Loucy (cell line): ENCODE measurements around the gene DIPK2A.

ENCODE experiments used
- H2AFZ ChIP-seq: fragments of 200-600 bp; sonication (generic); 2 replicates; pipeline ENCODE4 v1.6.0; 2016; ENCODE audit warnings: antibody characterized with exemption, mild to moderate bottlenecking, low read length, moderate library complexity
- H3F3A ChIP-seq: fragments of 200-600 bp; 2 replicates; pipeline ENCODE4 v1.6.0; 2016; ENCODE audit warnings: antibody characterized with exemption, low read depth, mild to moderate bottlenecking
- H3K27me3 ChIP-seq: fragments of 200-600 bp; sonication (generic); 2 replicates; pipeline ENCODE4 v1.6.1; 2014; ENCODE audit warnings: low read length, mild to moderate bottlenecking; ENCODE audit not compliant: insufficient read depth, poor library complexity, severe bottlenecking
- H3K36me3 ChIP-seq: fragments of 200-600 bp; sonication (generic); 2 replicates; pipeline ENCODE4 v1.6.1; 2016; ENCODE audit warnings: low read length; ENCODE audit not compliant: insufficient read depth
- H3K4me1 ChIP-seq: fragments of 200-600 bp; sonication (generic); 2 replicates; pipeline ENCODE4 v1.5.1; 2014; ENCODE audit warnings: low read length, mild to moderate bottlenecking; ENCODE audit not compliant: insufficient read depth, poor library complexity, severe bottlenecking
- H3K4me2 ChIP-seq: fragments of 200-600 bp; sonication (generic); 2 replicates; pipeline ENCODE4 v1.6.0; 2014; ENCODE audit warnings: antibody characterized with exemption, low read length, low read depth, mild to moderate bottlenecking; ENCODE audit not compliant: poor library complexity, severe bottlenecking
- H3K4me3 ChIP-seq: fragments of 200-600 bp; sonication (generic); 2 replicates; pipeline ENCODE4 v1.5.1; 2014; ENCODE audit warnings: low read length, mild to moderate bottlenecking, mixed read lengths; ENCODE audit not compliant: poor library complexity, severe bottlenecking
- H3K79me2 ChIP-seq: fragments of 200-600 bp; sonication (generic); 2 replicates; pipeline ENCODE4 v1.6.1; 2014; ENCODE audit warnings: low read length; ENCODE audit not compliant: insufficient read depth
- H3K9ac ChIP-seq: fragments of 200-600 bp; sonication (generic); 2 replicates; pipeline ENCODE4 v1.6.0; 2014; ENCODE audit warnings: mild to moderate bottlenecking, low read depth, low read length, moderate library complexity; ENCODE audit not compliant: poor library complexity, severe bottlenecking
- H3K9me2 ChIP-seq: fragments of 200-600 bp; sonication (generic); replicated peaks from 2 replicates; pipeline ENCODE4 v1.6.1; 2016; ENCODE audit warnings: low read depth, low read length, mixed read lengths
- H3K9me3 ChIP-seq: fragments of 200-600 bp; sonication (generic); 2 replicates; pipeline ENCODE4 v1.6.1; 2014; ENCODE audit warnings: mild to moderate bottlenecking, antibody characterized with exemption, low read length, low read depth; ENCODE audit not compliant: insufficient read depth
- H4K20me1 ChIP-seq: fragments of 200-600 bp; sonication (generic); 2 replicates; pipeline ENCODE4 v1.6.0; 2014; ENCODE audit warnings: antibody characterized with exemption, low read length, mild to moderate bottlenecking; ENCODE audit not compliant: insufficient read depth, poor library complexity, severe bottlenecking
- CTCF ChIP-seq: fragments of 200-600 bp; sonication (generic); conservative IDR thresholded peaks from 2 replicates; pipeline ENCODE4 v1.5.1; 2014; ENCODE audit warnings: mild to moderate bottlenecking, antibody characterized with exemption, low read length
- EZH2phosphoT487 ChIP-seq: fragments of 200-600 bp; IDR thresholded peaks from 2 replicates; pipeline ENCODE4 v1.6.1; 2018; ENCODE audit warnings: antibody characterized with exemption, mild to moderate bottlenecking, moderate library complexity, borderline replicate concordance

The DIPK2A gene

DNA sequence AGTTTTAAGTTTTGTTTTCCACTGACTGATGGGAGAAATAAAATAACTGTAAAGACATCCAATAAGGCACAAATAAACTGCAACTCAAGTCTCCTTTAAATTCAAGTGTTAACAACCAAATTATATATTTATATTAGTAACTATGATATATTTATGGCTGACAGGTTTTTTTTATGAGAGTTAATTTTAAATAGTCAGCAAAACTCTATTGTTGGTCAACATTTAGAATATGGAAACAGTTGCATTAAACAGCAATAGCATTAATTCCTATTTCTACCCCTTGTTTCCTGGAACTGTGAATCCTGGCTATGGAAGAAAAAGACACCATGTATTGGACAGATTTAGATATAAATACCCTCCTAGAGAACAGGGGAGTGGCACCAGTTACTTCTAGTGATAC lies 16.5 kb upstream of the DIPK2A start:
- Histone ChIP-seq H3K4me2 (no peak overlapping the region), H2AFZ (no peak overlapping the region), H4K20me1 (no peaks in the 10 kb centered on the region), H3K27me3 (no peaks in the 10 kb centered on the region), H3K36me3 (no peaks in the 10 kb centered on the region), H3F3A (no peaks in the 10 kb centered on the region), H3K9me2 (no peaks in the 10 kb centered on the region), H3K9me3 (0 out of 2 replicates have a peak, but pooled peaks cover 5% of the 10 kb centered on the region), H3K4me1 (no peaks in the 10 kb centered on the region), H3K4me3 (no peak overlapping the region), H3K79me2 (no peaks in the 10 kb centered on the region), H3K9ac (no peak overlapping the region)
- TF ChIP-seq CTCF (no peak), EZH2phosphoT487 (no peak)

DNA sequence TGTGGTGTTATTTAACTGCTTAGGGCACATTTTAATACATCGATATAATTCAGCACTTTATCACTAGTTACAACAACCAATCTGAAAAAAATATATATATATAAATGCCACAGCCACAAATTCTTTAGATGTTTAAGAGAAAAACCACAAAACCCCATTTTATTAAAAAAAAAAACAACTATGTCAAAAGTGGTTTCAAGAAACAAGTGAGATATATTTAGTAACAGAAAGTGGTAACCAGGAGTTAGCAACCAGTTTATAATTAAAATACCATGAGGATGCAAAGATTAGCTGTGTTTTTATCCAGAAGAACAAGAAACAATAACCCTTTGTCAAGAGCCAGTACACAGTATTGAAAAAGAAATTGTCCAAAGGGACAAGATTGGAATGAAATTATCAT lies 14.8 kb upstream of the DIPK2A start:
- Histone ChIP-seq H3K27me3 (no peaks in the 10 kb centered on the region), H4K20me1 (no peaks in the 10 kb centered on the region), H3K79me2 (no peaks in the 10 kb centered on the region), H3K9me2 (no peaks in the 10 kb centered on the region), H2AFZ (no peak overlapping the region), H3K4me1 (no peaks in the 10 kb centered on the region), H3K4me3 (no peak overlapping the region), H3F3A (no peaks in the 10 kb centered on the region), H3K9ac (no peak overlapping the region), H3K9me3 (0 out of 2 replicates have a peak, but pooled peaks cover 5% of the 10 kb centered on the region), H3K36me3 (no peaks in the 10 kb centered on the region), H3K4me2 (no peak overlapping the region)
- no peak for TF ChIP-seq EZH2phosphoT487
- no peak for TF ChIP-seq CTCF

GRCh38 chr3:143957453-143957852 lies 14.2 kb upstream of the DIPK2A start:
- H3K9me3 ChIP-seq, result 0 out of 2 replicates have a peak, but pooled peaks cover 5% of the 10 kb centered on the region
- no peak overlapping the region for H3K4me2 ChIP-seq
- TF ChIP-seq CTCF (peak; percentile 35), EZH2phosphoT487 (no peak)

More at GRCh38 chr3:143957453-143957852, 14.2 kb upstream of the DIPK2A start:
- Histone ChIP-seq H3K9me2 (no peaks in the 10 kb centered on the region), H3K4me1 (no peaks in the 10 kb centered on the region), H3K9ac (no peak overlapping the region), H3F3A (no peaks in the 10 kb centered on the region), H3K79me2 (no peaks in the 10 kb centered on the region), H3K4me3 (no peak overlapping the region), H4K20me1 (no peaks in the 10 kb centered on the region), H3K27me3 (no peaks in the 10 kb centered on the region), H2AFZ (no peak overlapping the region), H3K36me3 (no peaks in the 10 kb centered on the region)
